Activated T-helper 2 cell treated with anti-CD3 and anti-CD28 coated beads, Interferon-gamma antibody, Interleukin-2, Interleukin-4, amounts not matched to agents 10 μg/mL and 5 μg/mL and 100 μg/mL, durations not matched to agents 14 hours and 24 hours and 36 hours (primary cell): ENCODE measurements around the gene DCC. TPM values are rescaled to one million over a fixed set of nuclear protein-coding genes. Genes with fewer than 3 reads are reported as not detected.
"Not testable (repeated sequence)": the region's sequence is repeated elsewhere in the genome, so short reads cannot be mapped to it uniquely, and the experiment has no call there.

ENCODE experiments used
- DNase-seq: peaks from one replicate; pipeline ENCODE4 v3.0.0; 2021; ENCODE audit warnings: low spot score
- H3K27ac Mint-ChIP-seq: one replicate; pipeline ENCODE4 v1.8.0; 2021; ENCODE audit warnings: mixed read lengths
- H3K27me3 Mint-ChIP-seq: one replicate; pipeline ENCODE4 v1.8.0; 2021; ENCODE audit warnings: low read depth, mixed read lengths
- H3K36me3 Mint-ChIP-seq: one replicate; pipeline ENCODE4 v1.8.0; 2021; ENCODE audit warnings: low read depth, mixed read lengths
- H3K4me1 Mint-ChIP-seq: one replicate; pipeline ENCODE4 v1.8.0; 2021; ENCODE audit warnings: low read depth, mixed read lengths
- H3K4me3 Mint-ChIP-seq: one replicate; pipeline ENCODE4 v1.8.0; 2021; ENCODE audit warnings: low read depth, mild to moderate bottlenecking, moderate library complexity, mixed read lengths
- H3K9me3 Mint-ChIP-seq: one replicate; pipeline ENCODE4 v1.8.0; 2021; ENCODE audit warnings: mixed read lengths
- intact Hi-C: fragments of 100-400 bp; cut with micrococcal nuclease; formaldehyde crosslinking; loops from one replicate; pipeline ENCODE4 v1.15.1; 2023
- total RNA-seq: library from RNA; stranded (reverse); gene quantifications from 2 replicates; pipeline ENCODE4 v1.2.3, GENCODE V29; 2022

DCC gene
- total RNA-seq, 1 donor from 2014 or later, result not detected

- Mint-ChIP-seq H3K36me3 (no peaks in the 10 kb centered on the region), H3K4me1 (no peaks in the 10 kb centered on the region), H3K27ac (no peak overlapping the region), H3K27me3 (no peaks in the 10 kb centered on the region), H3K4me3 (no peak overlapping the region), H3K9me3 (peaks cover 6% of the 10 kb centered on the region)
- no peak for DNase-seq
- intact Hi-C loops, result no loop called here
These were observed 23.9 kb downstream of the DCC start for GRCh38 chr18:52363861-52364260.

GRCh38 chr18:52366851-52367250 lies 26.9 kb downstream of the DCC start:
- DNase-seq, intact Hi-C loops, H3K4me1 Mint-ChIP-seq, H3K36me3 Mint-ChIP-seq, H3K27me3 Mint-ChIP-seq, H3K4me3 Mint-ChIP-seq, H3K27ac Mint-ChIP-seq, H3K9me3 Mint-ChIP-seq: not testable (repeated sequence)

GRCh38 chr18:52367953-52368742 lies 28.2 kb downstream of the DCC start:
- intact Hi-C loops, result no loop called here
- no peaks in the 10 kb centered on the region for H3K4me1 Mint-ChIP-seq
- no peak overlapping the region for H3K4me3 Mint-ChIP-seq

GRCh38 chr18:52370841-52371240 lies 30.8 kb downstream of the DCC start:
- no peak for DNase-seq
- peaks cover 6% of the 10 kb centered on the region for H3K9me3 Mint-ChIP-seq
- intact Hi-C loops, result no loop called here
- no peaks in the 10 kb centered on the region for H3K27me3 Mint-ChIP-seq
- no peak overlapping the region for H3K27ac Mint-ChIP-seq
- H3K4me1 Mint-ChIP-seq, result no peaks in the 10 kb centered on the region
- no peaks in the 10 kb centered on the region for H3K36me3 Mint-ChIP-seq
- no peak overlapping the region for H3K4me3 Mint-ChIP-seq

More at GRCh38 chr18:52367953-52368742, 28.2 kb downstream of the DCC start:
- peaks cover 6% of the 10 kb centered on the region for H3K9me3 Mint-ChIP-seq
- H3K27ac Mint-ChIP-seq, result no peak overlapping the region
- no peak for DNase-seq
- H3K27me3 Mint-ChIP-seq, result no peaks in the 10 kb centered on the region
- no peaks in the 10 kb centered on the region for H3K36me3 Mint-ChIP-seq

GRCh38 chr18:52376104-52376503 lies 36.1 kb downstream of the DCC start:
- no peak overlapping the region for H3K4me3 Mint-ChIP-seq
- no peak for DNase-seq
- intact Hi-C loops, result no loop called here
- no peaks in the 10 kb centered on the region for H3K4me1 Mint-ChIP-seq
- H3K27me3 Mint-ChIP-seq, result no peaks in the 10 kb centered on the region
- no peaks in the 10 kb centered on the region for H3K9me3 Mint-ChIP-seq
- H3K36me3 Mint-ChIP-seq, result no peaks in the 10 kb centered on the region
- no peak overlapping the region for H3K27ac Mint-ChIP-seq

- no peaks in the 10 kb centered on the region for H3K36me3 Mint-ChIP-seq
- intact Hi-C loops, result no loop called here
- H3K27me3 Mint-ChIP-seq, result no peaks in the 10 kb centered on the region
- H3K4me1 Mint-ChIP-seq, result no peaks in the 10 kb centered on the region
- no peaks in the 10 kb centered on the region for H3K9me3 Mint-ChIP-seq
- H3K4me3 Mint-ChIP-seq, result no peak overlapping the region
- DNase-seq, result no peak
- H3K27ac Mint-ChIP-seq, result no peak overlapping the region
These were observed 37.1 kb downstream of the DCC start for GRCh38 chr18:52377094-52377493.

- H3K27me3 Mint-ChIP-seq, result no peaks in the 10 kb centered on the region
- H3K9me3 Mint-ChIP-seq, result no peaks in the 10 kb centered on the region
- no peaks in the 10 kb centered on the region for H3K4me1 Mint-ChIP-seq
- no peaks in the 10 kb centered on the region for H3K36me3 Mint-ChIP-seq
- H3K4me3 Mint-ChIP-seq, result no peak overlapping the region
- DNase-seq, result no peak
- intact Hi-C loops, result no loop called here
- H3K27ac Mint-ChIP-seq, result no peak overlapping the region
These were observed 46.3 kb downstream of the DCC start for GRCh38 chr18:52386306-52386705.

GRCh38 chr18:52387175-52387574 lies 47.2 kb downstream of the DCC start:
- no peaks in the 10 kb centered on the region for H3K36me3 Mint-ChIP-seq
- H3K9me3 Mint-ChIP-seq, result no peaks in the 10 kb centered on the region
- DNase-seq, result no peak
- no peak overlapping the region for H3K27ac Mint-ChIP-seq
- intact Hi-C loops, result no loop called here
- no peaks in the 10 kb centered on the region for H3K27me3 Mint-ChIP-seq
- no peak overlapping the region for H3K4me3 Mint-ChIP-seq
- H3K4me1 Mint-ChIP-seq, result no peaks in the 10 kb centered on the region

- no peaks in the 10 kb centered on the region for H3K36me3 Mint-ChIP-seq
- intact Hi-C loops, result no loop called here
- H3K4me1 Mint-ChIP-seq, result no peaks in the 10 kb centered on the region
- no peak overlapping the region for H3K27ac Mint-ChIP-seq
- no peaks in the 10 kb centered on the region for H3K9me3 Mint-ChIP-seq
- H3K4me3 Mint-ChIP-seq, result no peak overlapping the region
- no peaks in the 10 kb centered on the region for H3K27me3 Mint-ChIP-seq
- no peak for DNase-seq
These were observed 52.0 kb downstream of the DCC start for GRCh38 chr18:52391810-52392559.

- H3K27ac Mint-ChIP-seq, result no peak overlapping the region
- no peak overlapping the region for H3K4me3 Mint-ChIP-seq
- H3K4me1 Mint-ChIP-seq, result no peaks in the 10 kb centered on the region
- DNase-seq, result no peak
- H3K27me3 Mint-ChIP-seq, result no peaks in the 10 kb centered on the region
- no peaks in the 10 kb centered on the region for H3K36me3 Mint-ChIP-seq
- H3K9me3 Mint-ChIP-seq, result no peaks in the 10 kb centered on the region
- intact Hi-C loops, result no loop called here
These were observed 54.6 kb downstream of the DCC start for GRCh38 chr18:52394602-52395001.

- no peaks in the 10 kb centered on the region for H3K36me3 Mint-ChIP-seq
- DNase-seq, result no peak
- no peak overlapping the region for H3K27ac Mint-ChIP-seq
- no peak overlapping the region for H3K4me3 Mint-ChIP-seq
- no peaks in the 10 kb centered on the region for H3K4me1 Mint-ChIP-seq
- no peaks in the 10 kb centered on the region for H3K27me3 Mint-ChIP-seq
- no peaks in the 10 kb centered on the region for H3K9me3 Mint-ChIP-seq
- intact Hi-C loops, result no loop called here
These were observed 55.3 kb downstream of the DCC start for GRCh38 chr18:52395146-52395852.

GRCh38 chr18:52401236-52401635 lies 61.2 kb downstream of the DCC start:
- Mint-ChIP-seq H3K4me3 (no peak overlapping the region), H3K36me3 (no peaks in the 10 kb centered on the region), H3K4me1 (no peaks in the 10 kb centered on the region), H3K27me3 (no peaks in the 10 kb centered on the region), H3K9me3 (no peaks in the 10 kb centered on the region), H3K27ac (no peak overlapping the region)
- no peak for DNase-seq
- intact Hi-C loops, result no loop called here

GRCh38 chr18:52402814-52403213 lies 62.8 kb downstream of the DCC start:
- DNase-seq, result no peak
- intact Hi-C loops, result no loop called here
- H3K4me1 Mint-ChIP-seq, result no peaks in the 10 kb centered on the region
- H3K27ac Mint-ChIP-seq, result no peak overlapping the region
- H3K36me3 Mint-ChIP-seq, result no peaks in the 10 kb centered on the region
- H3K4me3 Mint-ChIP-seq, result no peak overlapping the region
- H3K27me3 Mint-ChIP-seq, result no peaks in the 10 kb centered on the region
- no peaks in the 10 kb centered on the region for H3K9me3 Mint-ChIP-seq
